DOHH2 (cell line): ENCODE results near the gene SESTD1.
"Not testable (repeated sequence)": the region's sequence is repeated elsewhere in the genome, so short reads cannot be mapped to it uniquely, and the experiment has no call there.

ENCODE experiments used
- EZH2phosphoT487 ChIP-seq: fragments of 200-600 bp; sonication (generic); IDR thresholded peaks from 2 replicates; pipeline ENCODE4 v1.6.1; 2017; ENCODE audit warnings: borderline replicate concordance, mild to moderate bottlenecking, antibody characterized with exemption, low read length, moderate library complexity, mixed read lengths
- TF ChIP-seq, protein P1 (sequence below): fragments of 200-600 bp; sonication (generic); IDR thresholded peaks from one replicate; pipeline ENCODE4 v1.5.1; 2014; ENCODE audit warnings: antibody characterized with exemption, mild to moderate bottlenecking, low read depth, low read length; ENCODE audit not compliant: poor library complexity, severe bottlenecking

DNA sequence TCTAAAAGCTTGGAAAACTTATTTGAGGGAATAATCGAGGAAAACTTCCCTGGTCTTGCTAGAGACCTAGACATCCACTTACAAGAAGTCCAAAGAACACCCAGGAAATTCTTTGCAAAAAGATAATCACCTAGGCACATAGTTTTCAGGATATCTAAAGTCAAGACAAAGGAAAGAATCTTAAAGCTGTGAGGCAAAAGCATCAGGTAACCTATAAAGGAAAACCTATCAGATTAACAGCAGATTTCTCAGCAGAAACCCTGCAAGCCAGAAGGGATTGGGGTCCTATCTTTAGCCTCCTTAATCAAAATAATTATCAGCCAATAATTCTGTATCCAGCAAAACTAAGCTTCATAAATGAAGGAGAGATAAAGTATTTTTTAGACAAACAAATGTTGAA, 56.4 kb downstream of the SESTD1 start:
- TF ChIP-seq, protein P1, sequence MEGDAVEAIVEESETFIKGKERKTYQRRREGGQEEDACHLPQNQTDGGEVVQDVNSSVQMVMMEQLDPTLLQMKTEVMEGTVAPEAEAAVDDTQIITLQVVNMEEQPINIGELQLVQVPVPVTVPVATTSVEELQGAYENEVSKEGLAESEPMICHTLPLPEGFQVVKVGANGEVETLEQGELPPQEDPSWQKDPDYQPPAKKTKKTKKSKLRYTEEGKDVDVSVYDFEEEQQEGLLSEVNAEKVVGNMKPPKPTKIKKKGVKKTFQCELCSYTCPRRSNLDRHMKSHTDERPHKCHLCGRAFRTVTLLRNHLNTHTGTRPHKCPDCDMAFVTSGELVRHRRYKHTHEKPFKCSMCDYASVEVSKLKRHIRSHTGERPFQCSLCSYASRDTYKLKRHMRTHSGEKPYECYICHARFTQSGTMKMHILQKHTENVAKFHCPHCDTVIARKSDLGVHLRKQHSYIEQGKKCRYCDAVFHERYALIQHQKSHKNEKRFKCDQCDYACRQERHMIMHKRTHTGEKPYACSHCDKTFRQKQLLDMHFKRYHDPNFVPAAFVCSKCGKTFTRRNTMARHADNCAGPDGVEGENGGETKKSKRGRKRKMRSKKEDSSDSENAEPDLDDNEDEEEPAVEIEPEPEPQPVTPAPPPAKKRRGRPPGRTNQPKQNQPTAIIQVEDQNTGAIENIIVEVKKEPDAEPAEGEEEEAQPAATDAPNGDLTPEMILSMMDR = not testable (repeated sequence)
- not testable (repeated sequence) for TF ChIP-seq EZH2phosphoT487
